Liver (tissue), 9 donors: ENCODE measurements around the gene ASAP2. TPM values are rescaled to one million over a fixed set of nuclear protein-coding genes. Genes with fewer than 3 reads are reported as not detected.

ENCODE experiments used
- DNase-seq: peaks from one replicate; pipeline ENCODE4 v3.0.0-alpha.2; 2017; ENCODE audit warnings: low spot score
- H3K27ac ChIP-seq, 2 donors: one replicate each; pipeline ENCODE4 v1.7.0; 2013; ENCODE audit warnings: inconsistent platforms in 2 of 2, low read length in 2 of 2, control low read depth in 1 of 2, low read depth in 1 of 2, mild to moderate bottlenecking in 1 of 2
- H3K27me3 ChIP-seq, 4 donors: one replicate each; pipeline versions ENCODE4 v1.6.1 to v1.7.0; 2013; ENCODE audit warnings: low read length in 3 of 4, inconsistent platforms in 1 of 4, mild to moderate bottlenecking in 1 of 4, moderate library complexity in 1 of 4; ENCODE audit not compliant: control insufficient read depth in 4 of 4, insufficient read depth in 4 of 4
- H3K36me3 ChIP-seq, 4 donors: one replicate each; pipeline versions ENCODE4 v1.6.1 to v1.7.0; 2013; ENCODE audit warnings: low read length in 3 of 4, mild to moderate bottlenecking in 3 of 4, low read depth in 1 of 4, moderate library complexity in 1 of 4; ENCODE audit not compliant: control insufficient read depth in 4 of 4, insufficient read depth in 3 of 4
- H3K4me1 ChIP-seq, 4 donors: one replicate each; pipeline versions ENCODE4 v1.6.1 to v1.7.0; 2013; ENCODE audit warnings: low read length in 3 of 4, mild to moderate bottlenecking in 3 of 4, moderate library complexity in 1 of 4; ENCODE audit not compliant: control insufficient read depth in 4 of 4, insufficient read depth in 4 of 4
- H3K4me3 ChIP-seq, 3 donors: one replicate each; pipeline versions ENCODE4 v1.6.1 to v1.7.0; 2013; ENCODE audit warnings: low read length in 3 of 3, control low read depth in 1 of 3, low read depth in 1 of 3, mild to moderate bottlenecking in 1 of 3
- H3K9ac ChIP-seq, 2 donors: one replicate each; pipeline ENCODE4 v1.7.0; 2013; ENCODE audit warnings: low read length in 2 of 2, mild to moderate bottlenecking in 2 of 2, moderate library complexity in 2 of 2, control low read depth in 1 of 2, low read depth in 1 of 2
- H3K9me3 ChIP-seq, 4 donors: one replicate each; pipeline versions ENCODE4 v1.6.1 to v1.7.0; 2013; ENCODE audit warnings: low read length in 3 of 4; ENCODE audit not compliant: control insufficient read depth in 4 of 4
- EGR1 ChIP-seq, 2 donors: IDR thresholded peaks; 2 replicates each; pipeline ENCODE4 v1.6.1; 2016 to 2018; ENCODE audit warnings: antibody characterized with exemption in 2 of 2, low read depth in 2 of 2
- FOXA1 ChIP-seq: IDR thresholded peaks from 2 replicates; pipeline ENCODE4 v1.6.1; 2016; ENCODE audit warnings: antibody characterized with exemption
- FOXA2 ChIP-seq: IDR thresholded peaks from 2 replicates; pipeline ENCODE4 v1.6.1; 2016; ENCODE audit warnings: antibody characterized with exemption
- GABPA ChIP-seq, 2 donors: IDR thresholded peaks in 1 of 2; conservative IDR thresholded peaks in 1 of 2; 2 replicates each; pipeline ENCODE4 v1.6.1; 2016; ENCODE audit warnings: antibody characterized with exemption in 2 of 2, mild to moderate bottlenecking in 1 of 2, moderate library complexity in 1 of 2
- HNF4G ChIP-seq: IDR thresholded peaks from 2 replicates; pipeline ENCODE4 v1.6.1; 2016; ENCODE audit warnings: antibody characterized with exemption
- JUND ChIP-seq, 2 donors: IDR thresholded peaks; 2 replicates each; pipeline ENCODE4 v1.6.1; 2016; ENCODE audit warnings: antibody characterized with exemption in 2 of 2
- NR2F2 ChIP-seq: IDR thresholded peaks from 2 replicates; pipeline ENCODE4 v1.6.1; 2016; ENCODE audit warnings: antibody characterized with exemption
- RAD21 ChIP-seq, 2 donors: IDR thresholded peaks; 2 replicates each; pipeline ENCODE4 v1.6.1; 2016; ENCODE audit warnings: antibody characterized with exemption in 2 of 2, mild to moderate bottlenecking in 2 of 2
- RXRA ChIP-seq, 2 donors: IDR thresholded peaks; 2 replicates each; pipeline ENCODE4 v1.6.1; 2017 to 2018; ENCODE audit warnings: antibody characterized with exemption in 2 of 2, mild to moderate bottlenecking in 1 of 2
- SP1 ChIP-seq: IDR thresholded peaks from 2 replicates; pipeline ENCODE4 v1.6.1; 2018; ENCODE audit warnings: antibody characterized with exemption, mild to moderate bottlenecking
- TAF1 ChIP-seq: conservative IDR thresholded peaks from 2 replicates; pipeline ENCODE4 v1.6.1; 2016; ENCODE audit warnings: antibody characterized with exemption, mild to moderate bottlenecking
- YY1 ChIP-seq: IDR thresholded peaks from 2 replicates; pipeline ENCODE4 v1.6.1; 2016; ENCODE audit warnings: antibody characterized with exemption, mild to moderate bottlenecking
- WGBS: extraction: QIAGEN DNeasy Blood & Tissue Kit; methylation state at CpG from one replicate; pipeline ENCODE4 v1.1.7; 2013; 5-methylcytosine and 5-hydroxymethylcytosine counted together
- polyA plus RNA-seq, 2 donors: library from polyadenylated mRNA; stranded (reverse) in 1 of 2; unstranded in 1 of 2; fragments of 200-250 nt in 1 of 2; fragments of >200 nt in 1 of 2; fragmentation: Nextera tagmentation in 1 of 2; extraction: Ambion mirVana in 1 of 2; gene quantifications; one replicate each; pipeline versions ENCODE4 v1.2.1 to v1.2.3, GENCODE V29; 2013 to 2015
- total RNA-seq, 2 donors: library from RNA; depleted of rRNA; stranded (reverse); fragments of >200 nt; gene quantifications; one replicate each; pipeline ENCODE4 v1.2.3, GENCODE V29; 2014
- TF ChIP-seq, protein P1 (sequence below): IDR thresholded peaks from 2 replicates; pipeline ENCODE4 v1.6.1; 2016; ENCODE audit warnings: antibody characterized with exemption, mild to moderate bottlenecking
- TF ChIP-seq, protein P2 (sequence below): IDR thresholded peaks from 2 replicates; pipeline ENCODE4 v1.6.1; 2016; ENCODE audit warnings: antibody characterized with exemption
- TF ChIP-seq, protein P3 (sequence below): IDR thresholded peaks from 2 replicates; pipeline ENCODE4 v1.6.1; 2016; ENCODE audit warnings: antibody characterized with exemption
- TF ChIP-seq, protein P4 (sequence below): IDR thresholded peaks from 2 replicates; pipeline ENCODE4 v1.6.1; 2016; ENCODE audit warnings: antibody characterized with exemption
- TF ChIP-seq, protein P5 (sequence below): fragments of 150-350 bp; IDR thresholded peaks from 2 replicates; pipeline ENCODE4 v1.5.1; 2017; ENCODE audit warnings: improper control_type of control experiment, low read depth, low read length; ENCODE audit not compliant: missing input control
- donor health status: healthy.
- donor health status: healthy.
- donor health status: healthy.
- donor health status: healthy.
- donor health status: healthy.

The ASAP2 gene
- total and polyA plus RNA-seq, 4 donors = 0.36 to 5.9 (median 2.6) TPM

DNA sequence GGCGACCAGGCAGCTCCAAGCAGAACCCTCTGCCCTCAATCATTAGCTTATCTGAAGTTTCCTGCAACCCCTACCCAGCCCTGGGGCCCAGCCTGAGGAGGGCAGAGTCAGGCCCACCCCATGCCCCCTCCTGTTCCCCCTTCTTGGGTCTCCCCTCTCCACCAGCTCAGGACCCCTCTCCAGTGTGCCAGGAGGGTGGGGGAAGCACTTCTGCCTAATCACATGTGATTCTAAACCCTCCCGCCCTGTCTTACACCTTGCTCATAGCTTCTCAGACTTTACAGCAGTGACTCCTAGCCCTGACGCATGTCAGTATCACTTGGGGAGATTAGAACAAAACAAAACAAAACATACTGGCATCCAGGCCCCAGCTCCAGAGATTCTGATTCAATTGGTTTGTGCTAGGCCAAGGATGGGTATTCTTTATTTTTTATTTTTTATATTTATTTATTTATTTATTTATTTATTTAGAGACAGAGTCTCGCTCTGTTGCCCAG is 42.5 kb upstream of the ASAP2 start:
- DNase-seq = no peak

More for the DNA sequence above, 42.5 kb upstream of the ASAP2 start:
- H3K9me3 ChIP-seq = no peaks in the 10 kb centered on the region
- no peak for TF ChIP-seq RAD21 (IDR thresholded peaks at IDR 0.05)
- no peak for TF ChIP-seq RXRA (IDR thresholded peaks at IDR 0.05)
- no peak for TF ChIP-seq NR2F2
- no peak for TF ChIP-seq FOXA1
- no peak for TF ChIP-seq SP1
- TF ChIP-seq, protein P1, sequence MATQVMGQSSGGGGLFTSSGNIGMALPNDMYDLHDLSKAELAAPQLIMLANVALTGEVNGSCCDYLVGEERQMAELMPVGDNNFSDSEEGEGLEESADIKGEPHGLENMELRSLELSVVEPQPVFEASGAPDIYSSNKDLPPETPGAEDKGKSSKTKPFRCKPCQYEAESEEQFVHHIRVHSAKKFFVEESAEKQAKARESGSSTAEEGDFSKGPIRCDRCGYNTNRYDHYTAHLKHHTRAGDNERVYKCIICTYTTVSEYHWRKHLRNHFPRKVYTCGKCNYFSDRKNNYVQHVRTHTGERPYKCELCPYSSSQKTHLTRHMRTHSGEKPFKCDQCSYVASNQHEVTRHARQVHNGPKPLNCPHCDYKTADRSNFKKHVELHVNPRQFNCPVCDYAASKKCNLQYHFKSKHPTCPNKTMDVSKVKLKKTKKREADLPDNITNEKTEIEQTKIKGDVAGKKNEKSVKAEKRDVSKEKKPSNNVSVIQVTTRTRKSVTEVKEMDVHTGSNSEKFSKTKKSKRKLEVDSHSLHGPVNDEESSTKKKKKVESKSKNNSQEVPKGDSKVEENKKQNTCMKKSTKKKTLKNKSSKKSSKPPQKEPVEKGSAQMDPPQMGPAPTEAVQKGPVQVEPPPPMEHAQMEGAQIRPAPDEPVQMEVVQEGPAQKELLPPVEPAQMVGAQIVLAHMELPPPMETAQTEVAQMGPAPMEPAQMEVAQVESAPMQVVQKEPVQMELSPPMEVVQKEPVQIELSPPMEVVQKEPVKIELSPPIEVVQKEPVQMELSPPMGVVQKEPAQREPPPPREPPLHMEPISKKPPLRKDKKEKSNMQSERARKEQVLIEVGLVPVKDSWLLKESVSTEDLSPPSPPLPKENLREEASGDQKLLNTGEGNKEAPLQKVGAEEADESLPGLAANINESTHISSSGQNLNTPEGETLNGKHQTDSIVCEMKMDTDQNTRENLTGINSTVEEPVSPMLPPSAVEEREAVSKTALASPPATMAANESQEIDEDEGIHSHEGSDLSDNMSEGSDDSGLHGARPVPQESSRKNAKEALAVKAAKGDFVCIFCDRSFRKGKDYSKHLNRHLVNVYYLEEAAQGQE = no peak
- TF ChIP-seq JUND (IDR thresholded peaks at IDR 0.05) = no peak
- no peak for TF ChIP-seq HNF4G
- no peak for TF ChIP-seq TAF1
- TF ChIP-seq YY1 = no peak
- TF ChIP-seq, protein P2, sequence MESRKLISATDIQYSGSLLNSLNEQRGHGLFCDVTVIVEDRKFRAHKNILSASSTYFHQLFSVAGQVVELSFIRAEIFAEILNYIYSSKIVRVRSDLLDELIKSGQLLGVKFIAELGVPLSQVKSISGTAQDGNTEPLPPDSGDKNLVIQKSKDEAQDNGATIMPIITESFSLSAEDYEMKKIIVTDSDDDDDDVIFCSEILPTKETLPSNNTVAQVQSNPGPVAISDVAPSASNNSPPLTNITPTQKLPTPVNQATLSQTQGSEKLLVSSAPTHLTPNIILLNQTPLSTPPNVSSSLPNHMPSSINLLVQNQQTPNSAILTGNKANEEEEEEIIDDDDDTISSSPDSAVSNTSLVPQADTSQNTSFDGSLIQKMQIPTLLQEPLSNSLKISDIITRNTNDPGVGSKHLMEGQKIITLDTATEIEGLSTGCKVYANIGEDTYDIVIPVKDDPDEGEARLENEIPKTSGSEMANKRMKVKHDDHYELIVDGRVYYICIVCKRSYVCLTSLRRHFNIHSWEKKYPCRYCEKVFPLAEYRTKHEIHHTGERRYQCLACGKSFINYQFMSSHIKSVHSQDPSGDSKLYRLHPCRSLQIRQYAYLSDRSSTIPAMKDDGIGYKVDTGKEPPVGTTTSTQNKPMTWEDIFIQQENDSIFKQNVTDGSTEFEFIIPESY = no peak
- TF ChIP-seq, protein P3, sequence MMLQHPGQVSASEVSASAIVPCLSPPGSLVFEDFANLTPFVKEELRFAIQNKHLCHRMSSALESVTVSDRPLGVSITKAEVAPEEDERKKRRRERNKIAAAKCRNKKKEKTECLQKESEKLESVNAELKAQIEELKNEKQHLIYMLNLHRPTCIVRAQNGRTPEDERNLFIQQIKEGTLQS = no peak
- TF ChIP-seq, protein P4, sequence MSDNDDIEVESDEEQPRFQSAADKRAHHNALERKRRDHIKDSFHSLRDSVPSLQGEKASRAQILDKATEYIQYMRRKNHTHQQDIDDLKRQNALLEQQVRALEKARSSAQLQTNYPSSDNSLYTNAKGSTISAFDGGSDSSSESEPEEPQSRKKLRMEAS = no peak
- no peak for TF ChIP-seq FOXA2
- TF ChIP-seq, protein P5, sequence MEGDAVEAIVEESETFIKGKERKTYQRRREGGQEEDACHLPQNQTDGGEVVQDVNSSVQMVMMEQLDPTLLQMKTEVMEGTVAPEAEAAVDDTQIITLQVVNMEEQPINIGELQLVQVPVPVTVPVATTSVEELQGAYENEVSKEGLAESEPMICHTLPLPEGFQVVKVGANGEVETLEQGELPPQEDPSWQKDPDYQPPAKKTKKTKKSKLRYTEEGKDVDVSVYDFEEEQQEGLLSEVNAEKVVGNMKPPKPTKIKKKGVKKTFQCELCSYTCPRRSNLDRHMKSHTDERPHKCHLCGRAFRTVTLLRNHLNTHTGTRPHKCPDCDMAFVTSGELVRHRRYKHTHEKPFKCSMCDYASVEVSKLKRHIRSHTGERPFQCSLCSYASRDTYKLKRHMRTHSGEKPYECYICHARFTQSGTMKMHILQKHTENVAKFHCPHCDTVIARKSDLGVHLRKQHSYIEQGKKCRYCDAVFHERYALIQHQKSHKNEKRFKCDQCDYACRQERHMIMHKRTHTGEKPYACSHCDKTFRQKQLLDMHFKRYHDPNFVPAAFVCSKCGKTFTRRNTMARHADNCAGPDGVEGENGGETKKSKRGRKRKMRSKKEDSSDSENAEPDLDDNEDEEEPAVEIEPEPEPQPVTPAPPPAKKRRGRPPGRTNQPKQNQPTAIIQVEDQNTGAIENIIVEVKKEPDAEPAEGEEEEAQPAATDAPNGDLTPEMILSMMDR = no peak
- no peak for TF ChIP-seq GABPA (IDR thresholded peaks at IDR 0.05 in 1 of 2, conservative IDR thresholded peaks at IDR 0.05 in 1 of 2)
- no peak for TF ChIP-seq EGR1 (IDR thresholded peaks at IDR 0.05; ENCODE audit: low read depth in 2 of 2)
- no peak overlapping the region for H3K9ac ChIP-seq
- no peak overlapping the region for H3K4me3 ChIP-seq
- H3K27me3 ChIP-seq = no peaks in the 10 kb centered on the region
- 95% methylated on average over 4 of the region's 4 CpGs for WGBS
- no peaks in the 10 kb centered on the region for H3K4me1 ChIP-seq
- no peaks in the 10 kb centered on the region for H3K36me3 ChIP-seq
- no peak overlapping the region for H3K27ac ChIP-seq
